ENCODE results near the gene KCTD1. TPM values are rescaled to one million over a fixed set of nuclear protein-coding genes. Genes with fewer than 3 reads are reported as not detected.

Gene KCTD1
- polyA plus RNA-seq, 1 donor from 2014 or later = 32.0 TPM

- TF ChIP-seq SMC3 (conservative IDR thresholded peaks at IDR 0.05; ENCODE audit: poor library complexity) (no peak), POLR2AphosphoS5 (IDR thresholded peaks at IDR 0.05) (no peak), RAD21 (conservative IDR thresholded peaks at IDR 0.05) (no peak)
These were observed 21.5 kb downstream of the KCTD1 start (continued) for GRCh38 chr18:26526966-26527234.

- TF ChIP-seq RAD21 (conservative IDR thresholded peaks at IDR 0.05) (no peak), EP300 (conservative IDR thresholded peaks at IDR 0.05; ENCODE audit: poor library complexity, severe bottlenecking) (no peak), CTCF (IDR thresholded peaks at IDR 0.05; ENCODE audit: poor library complexity, severe bottlenecking) (no peak)
- Histone ChIP-seq H3F3A (ENCODE audit: insufficient read depth, low read length, poor library complexity, severe bottlenecking) (no peaks in the 10 kb centered on the region), H3K4me3 (ENCODE audit: low read length) (no peak overlapping the region), H3K36me3 (ENCODE audit: insufficient read depth, low read length) (no peaks in the 10 kb centered on the region), H3K9me3 (ENCODE audit: low read length) (no peaks in the 10 kb centered on the region), H3K27ac (ENCODE audit: low read length) (no peak overlapping the region), H3K9ac (ENCODE audit: low read length) (no peak overlapping the region), H2AFZ (ENCODE audit: low read depth, low read length) (no peak overlapping the region), H3K4me2 (ENCODE audit: low read length) (no peak overlapping the region), H3K27me3 (ENCODE audit: insufficient read depth, low read depth, low read length) (no peaks in the 10 kb centered on the region), H3K9me2 (ENCODE audit: insufficient read depth, low read length) (no peaks in the 10 kb centered on the region), H4K20me1 (ENCODE audit: insufficient read depth) (no peaks in the 10 kb centered on the region), H3K79me2 (replicated peaks; ENCODE audit: insufficient read depth, low read length) (peaks cover 7% of the 10 kb centered on the region)
These were observed 22.0 kb downstream of the KCTD1 start for GRCh38 chr18:26526128-26526965.

GRCh38 chr18:26524504-26525351 is 23.6 kb downstream of the KCTD1 start:
- no peak for TF ChIP-seq CTCF (IDR thresholded peaks at IDR 0.05; ENCODE audit: poor library complexity, severe bottlenecking)
- no peak for TF ChIP-seq EZH2 (IDR thresholded peaks at IDR 0.05; ENCODE audit: borderline replicate concordance, insufficient read depth, low read length, poor library complexity, severe bottlenecking)
- no peak for TF ChIP-seq MXI1 (conservative IDR thresholded peaks at IDR 0.05; ENCODE audit: poor library complexity, severe bottlenecking)
- no peak for TF ChIP-seq TAF1 (IDR thresholded peaks at IDR 0.05; ENCODE audit: low read depth)
- TF ChIP-seq POLR2AphosphoS5 (IDR thresholded peaks at IDR 0.05) = no peak
- TF ChIP-seq SMC3 (conservative IDR thresholded peaks at IDR 0.05; ENCODE audit: poor library complexity) = no peak
- TF ChIP-seq RAD21 (conservative IDR thresholded peaks at IDR 0.05) = no peak
- peaks cover 7% of the 10 kb centered on the region for H3K79me2 ChIP-seq (replicated peaks; ENCODE audit: insufficient read depth, low read length)
- H3K4me3 ChIP-seq (ENCODE audit: low read length) = no peak overlapping the region
- no peaks in the 10 kb centered on the region for H3K9me3 ChIP-seq (ENCODE audit: low read length)
- H3F3A ChIP-seq (ENCODE audit: insufficient read depth, low read length, poor library complexity, severe bottlenecking) = no peaks in the 10 kb centered on the region
- no peak overlapping the region for H3K27ac ChIP-seq (ENCODE audit: low read length)
- H3K9ac ChIP-seq (ENCODE audit: low read length) = no peak overlapping the region
- H4K20me1 ChIP-seq (ENCODE audit: insufficient read depth) = no peaks in the 10 kb centered on the region
- no peaks in the 10 kb centered on the region for H3K27me3 ChIP-seq (ENCODE audit: insufficient read depth, low read depth, low read length)
- H3K36me3 ChIP-seq (ENCODE audit: insufficient read depth, low read length) = no peaks in the 10 kb centered on the region
- H2AFZ ChIP-seq (ENCODE audit: low read depth, low read length) = no peak overlapping the region
- H3K4me2 ChIP-seq (ENCODE audit: low read length) = no peak overlapping the region
- H3K9me2 ChIP-seq (ENCODE audit: insufficient read depth, low read length) = no peaks in the 10 kb centered on the region
